GM18498 (cell line): ENCODE results near the gene ZNF492.
"Not testable (repeated sequence)": the region's sequence is repeated elsewhere in the genome, so short reads cannot be mapped to it uniquely, and the experiment has no call there.

ENCODE experiments used
- ATAC-seq: cut with Tn5 transposase; IDR thresholded peaks from one replicate; pipeline ENCODE4 v1.9.1; 2021; ENCODE audit warnings: mild to moderate bottlenecking, moderate library complexity; ENCODE audit not compliant: unreplicated experiment

Gene ZNF492

GRCh38 chr19:22617181-22617580, 16.9 kb upstream of the ZNF492 start:
- not testable (repeated sequence) for ATAC-seq

- ATAC-seq = no peak
These were observed 16.4 kb upstream of the ZNF492 start for GRCh38 chr19:22617614-22618320.

GRCh38 chr19:22619371-22619770, 14.8 kb upstream of the ZNF492 start:
- ATAC-seq = no peak

- ATAC-seq = no peak
These were observed 14.2 kb upstream of the ZNF492 start for GRCh38 chr19:22619932-22620331.

- no peak for ATAC-seq
These were observed 13.7 kb upstream of the ZNF492 start for GRCh38 chr19:22620401-22620800.

GRCh38 chr19:22620912-22621311, 13.2 kb upstream of the ZNF492 start:
- no peak for ATAC-seq

GRCh38 chr19:22622020-22622419, 12.1 kb upstream of the ZNF492 start:
- ATAC-seq = no peak

- ATAC-seq = no peak
These were observed 11.0 kb upstream of the ZNF492 start for GRCh38 chr19:22622901-22623840.

DNA sequence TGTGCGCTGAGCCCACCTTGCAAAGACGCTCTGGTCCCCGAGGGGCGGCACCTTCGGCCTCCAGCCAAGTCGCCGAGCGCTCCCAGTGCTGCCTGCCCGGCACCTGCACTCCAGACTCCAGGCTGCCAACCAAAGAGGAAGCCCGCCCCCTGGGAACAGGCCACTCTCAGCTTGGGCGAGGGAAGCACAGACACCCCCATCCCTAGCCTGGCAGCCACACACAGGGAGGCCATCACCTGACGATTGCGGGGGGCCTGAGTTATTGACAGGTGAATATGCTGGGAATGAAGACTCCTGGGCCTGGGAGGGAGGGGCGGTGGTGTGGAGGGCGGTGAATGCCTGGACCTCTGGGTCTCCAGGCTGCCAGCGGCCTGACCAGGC, 10.3 kb upstream of the ZNF492 start:
- no peak for ATAC-seq

DNA sequence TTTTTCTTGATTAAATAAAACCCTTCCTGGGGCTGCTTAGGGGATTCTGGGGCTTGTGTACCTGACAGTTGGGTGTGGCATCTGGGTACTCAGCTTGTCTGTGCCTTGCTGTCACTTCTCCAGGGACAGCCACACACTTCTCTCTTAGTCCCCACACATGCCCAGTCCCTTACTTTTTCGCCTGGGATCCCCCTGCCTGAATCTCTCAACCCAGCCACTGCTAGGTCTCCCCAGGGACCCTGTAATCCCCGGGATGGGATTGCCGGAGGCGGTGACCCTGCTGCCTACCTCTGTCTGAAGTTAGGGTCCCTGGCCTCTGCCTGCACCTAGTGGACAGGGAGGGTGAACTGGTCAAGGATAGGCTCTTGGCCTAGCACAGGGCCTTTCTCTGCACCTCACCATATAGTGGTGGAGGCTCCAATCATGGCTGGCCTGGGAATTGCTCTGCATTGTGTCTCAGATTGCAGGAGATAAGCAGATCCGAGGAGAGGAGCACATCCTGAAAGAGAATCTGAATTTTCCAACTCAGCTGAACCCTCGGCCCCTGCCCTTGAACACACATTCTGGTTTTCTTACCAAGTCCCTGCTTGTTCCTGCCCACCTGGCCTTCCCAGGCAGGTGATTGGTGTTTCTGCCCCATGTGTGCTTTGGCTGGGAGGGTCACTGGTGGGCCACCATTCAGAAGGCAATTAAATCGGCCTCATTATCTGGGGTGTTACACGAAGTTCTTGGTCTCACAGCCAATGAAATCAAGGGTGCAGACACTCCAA, 8.7 kb upstream of the ZNF492 start:
- ATAC-seq = no peak

DNA sequence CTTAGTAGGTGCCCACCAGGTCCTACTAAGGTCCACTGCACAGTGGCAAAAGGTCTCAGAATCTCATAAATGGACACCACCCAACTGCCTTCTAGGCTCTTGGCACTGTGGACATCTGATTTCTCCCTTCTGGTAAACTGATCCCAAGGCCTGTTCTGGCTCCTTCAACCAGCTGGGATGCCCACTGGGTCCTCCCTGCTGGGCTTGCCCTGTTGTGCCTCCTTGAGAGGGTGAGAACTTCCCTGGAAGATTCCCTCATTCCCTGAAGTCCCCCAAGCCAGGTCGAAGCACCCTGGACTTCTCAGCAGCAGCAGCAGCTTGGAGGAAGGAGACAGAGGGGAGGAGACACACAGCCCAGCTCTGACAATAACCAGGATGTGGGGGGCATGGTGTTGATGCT, 6.6 kb upstream of the ZNF492 start:
- no peak for ATAC-seq

DNA sequence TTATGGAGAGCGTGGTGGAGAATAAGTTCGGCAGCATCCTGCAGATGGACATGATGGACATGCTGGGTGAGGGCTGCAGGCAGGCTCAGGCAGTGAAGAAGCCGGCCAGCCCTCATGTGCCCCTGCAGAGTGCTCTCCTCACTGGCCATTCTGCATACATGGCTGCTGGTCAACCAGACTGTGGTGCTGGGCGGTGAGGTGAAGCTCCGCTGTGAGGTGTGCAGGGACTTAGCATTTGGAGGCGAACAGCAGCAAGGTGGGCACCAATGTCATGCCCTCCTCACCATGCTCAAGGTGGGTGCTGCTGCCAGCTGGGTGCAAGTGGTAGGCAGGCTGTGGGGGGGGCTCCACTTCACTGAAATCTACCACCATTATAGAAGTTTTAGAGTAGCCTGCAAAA, 5.7 kb upstream of the ZNF492 start:
- ATAC-seq = no peak

DNA sequence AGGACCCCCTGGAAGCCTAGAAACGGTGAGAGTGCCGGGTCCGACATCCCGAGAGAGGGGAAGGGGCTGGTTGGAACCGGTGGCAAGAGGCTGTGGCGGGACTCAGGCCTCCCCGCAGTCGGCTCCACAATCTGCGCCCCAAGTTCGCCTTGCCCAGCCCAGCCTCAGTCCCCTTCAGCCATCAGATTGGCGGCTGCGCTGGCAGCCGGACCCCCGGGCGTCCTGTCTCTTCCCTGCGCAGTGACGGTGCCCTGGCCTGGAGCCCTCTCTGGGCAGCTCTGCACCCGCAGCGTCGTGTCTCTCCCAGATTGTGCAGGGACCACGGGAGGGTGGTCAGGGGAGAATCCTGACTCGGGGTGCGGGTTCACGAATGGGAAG, 315 bp downstream of the ZNF492 start:
- ATAC-seq = no peak

- not testable (repeated sequence) for ATAC-seq
These were observed 51.4 kb downstream of the ZNF492 start for GRCh38 chr19:22685493-22685892.

DNA sequence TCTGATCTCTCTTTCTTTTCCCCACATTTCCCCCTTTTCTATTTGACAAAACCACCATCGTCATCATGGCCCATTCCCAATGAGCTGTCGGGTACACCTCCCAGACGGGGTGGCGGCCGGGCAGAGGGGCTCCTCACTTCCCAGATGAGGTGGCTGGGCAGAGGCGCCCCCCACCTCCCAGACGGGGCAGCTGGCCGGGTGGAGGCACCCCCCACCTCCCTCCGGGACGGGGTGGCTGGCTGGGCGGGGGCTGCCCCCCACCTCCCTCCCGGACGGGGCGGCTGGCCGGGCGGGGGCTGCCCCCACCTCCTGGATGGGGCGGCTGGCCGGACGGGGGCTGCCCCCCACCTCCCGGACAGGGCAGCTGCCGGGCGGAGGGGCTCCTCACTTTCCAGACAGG, 68.5 kb downstream of the ZNF492 start:
- not testable (repeated sequence) for ATAC-seq

DNA sequence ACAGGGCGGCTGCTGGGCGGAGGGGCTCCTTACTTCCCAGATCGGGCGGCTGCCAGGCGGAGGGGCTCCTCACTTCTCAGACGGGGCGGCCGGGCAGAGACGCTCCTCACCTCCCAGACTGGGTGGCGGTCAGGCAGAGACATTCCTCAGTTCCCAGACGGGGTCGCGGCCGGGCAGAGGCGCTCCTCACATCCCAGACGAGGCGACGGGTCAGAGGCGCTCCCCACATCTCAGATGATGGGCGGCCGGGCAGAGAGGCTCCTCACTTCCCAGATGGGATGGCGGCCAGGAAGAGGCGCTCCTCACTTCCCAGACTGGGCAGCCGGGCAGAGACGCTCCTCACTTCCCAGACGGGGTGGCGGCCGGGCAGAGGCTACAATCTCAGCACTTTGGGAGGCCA, 69.0 kb downstream of the ZNF492 start:
- not testable (repeated sequence) for ATAC-seq

- ATAC-seq = no peak
These were observed 74.9 kb downstream of the ZNF492 start for GRCh38 chr19:22708983-22709382.
